Astrocyte (in vitro differentiated cells and primary cell): Measurements from ENCODE around the gene EIF2AK2.

Source experiments
- CTCF ChIP-seq: IDR thresholded peaks from 2 replicates; pipeline ENCODE4 v1.5.1; 2011; ENCODE audit warnings: low read depth, mild to moderate bottlenecking, inconsistent platforms, low read length, moderate library complexity; ENCODE audit not compliant: insufficient read depth
- EZH2 ChIP-seq: IDR thresholded peaks from 2 replicates; pipeline ENCODE4 v1.6.1; 2012; ENCODE audit warnings: mild to moderate bottlenecking, low read length, inconsistent platforms; ENCODE audit not compliant: insufficient read depth

DNA sequence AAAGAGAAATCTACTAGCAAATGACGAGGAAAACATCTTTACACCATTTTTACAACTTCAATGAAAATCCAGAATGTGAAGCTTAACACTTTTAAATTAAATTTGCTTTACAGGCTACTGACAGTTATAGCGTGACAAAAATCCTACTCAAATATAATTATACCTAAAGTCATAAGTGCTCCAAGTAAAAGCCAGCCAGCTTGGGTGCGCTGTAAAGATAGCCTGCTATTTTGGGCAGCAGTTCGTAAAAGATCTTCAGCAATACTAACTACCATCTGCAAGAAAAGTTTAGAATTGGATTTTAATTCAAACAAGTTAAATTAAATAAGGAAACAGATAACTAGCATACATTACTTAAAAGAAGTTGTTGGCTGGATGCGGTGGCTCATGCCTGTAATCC, 95.0 kb downstream of the EIF2AK2 start:
- TF ChIP-seq CTCF (no peak), EZH2 (no peak)
